ENCODE data around the gene SERPINA4. TPM values are rescaled to one million over a fixed set of nuclear protein-coding genes. Genes with fewer than 3 reads are reported as not detected.

Gene SERPINA4
- total and polyA plus RNA-seq, 2 of the 13 experiments (the other 11 are each of a cell fraction or from before 2014, with no cell fraction given) = 39.1 to 57.8 TPM

GRCh38 chr14:94593749-94594431 is 32.6 kb downstream of the SERPINA4 start (continued):
- TF ChIP-seq PPARG (CRISPR knock-in tag; conservative IDR thresholded peaks at IDR 0.05) = peak; percentile 95
- TF ChIP-seq GATA4 (IDR thresholded peaks at IDR 0.05; ENCODE audit: borderline replicate concordance, low read depth) = peak; percentile 96
- peak; percentile 66 for TF ChIP-seq RBM39 (IDR thresholded peaks at IDR 0.05; ENCODE audit: low read depth, low read length, poor library complexity, severe bottlenecking)
- TF ChIP-seq ZNF883 (CRISPR knock-in tag; IDR thresholded peaks at IDR 0.05; ENCODE audit: not compliant biosample characterization) = no peak
- TF ChIP-seq ZNF83 (CRISPR knock-in tag; IDR thresholded peaks at IDR 0.05; ENCODE audit: borderline replicate concordance) = no peak
- TF ChIP-seq ZNF251 (CRISPR knock-in tag; IDR thresholded peaks at IDR 0.05) = no peak
- TF ChIP-seq ZNF749 (CRISPR knock-in tag; IDR thresholded peaks at IDR 0.05; ENCODE audit: borderline replicate concordance) = peak; percentile 94; the same call in 1 of the 2 replicates
- no peak for TF ChIP-seq ZNF280B (CRISPR knock-in tag; IDR thresholded peaks at IDR 0.05; ENCODE audit: borderline replicate concordance)
- TF ChIP-seq ZNF704 (CRISPR knock-in tag; IDR thresholded peaks at IDR 0.05; ENCODE audit: borderline replicate concordance) = no peak
- TF ChIP-seq ZNF512B (CRISPR knock-in tag; IDR thresholded peaks at IDR 0.05; ENCODE audit: borderline replicate concordance) = 0 out of 2 replicates have a peak, but pooled peaks have one; percentile 81
- peak; percentile 75 for TF ChIP-seq RBM22 (optimal IDR thresholded peaks at IDR 0.05; ENCODE audit: low read length)
- TF ChIP-seq GTF2F1 (IDR thresholded peaks at IDR 0.05; ENCODE audit: low read length) = no peak
- peak; percentile 88 for TF ChIP-seq HNF1A (IDR thresholded peaks at IDR 0.05; ENCODE audit: low read depth)
- TF ChIP-seq HNF1A (CRISPR knock-in tag; IDR thresholded peaks at IDR 0.05; ENCODE audit: borderline replicate concordance) = peak; percentile 99
- peak; percentile 92; the same call in 1 of the 2 replicates for TF ChIP-seq ZFP1 (CRISPR knock-in tag; IDR thresholded peaks at IDR 0.05)
- 0 out of 2 replicates have a peak, but pooled peaks have one; percentile 92 for TF ChIP-seq ZKSCAN8 (CRISPR knock-in tag; IDR thresholded peaks at IDR 0.05; ENCODE audit: borderline replicate concordance)
- TF ChIP-seq PITX1 (CRISPR knock-in tag; IDR thresholded peaks at IDR 0.05) = peak; percentile 99
- TF ChIP-seq ZNF12 (CRISPR knock-in tag; IDR thresholded peaks at IDR 0.05) = peak; percentile 48; the same call in 1 of the 2 replicates

All from HepG2 (cell line).